ENCODE results near the gene SLC39A9. TPM values are rescaled to one million over a fixed set of nuclear protein-coding genes. Genes with fewer than 3 reads are reported as not detected.

The SLC39A9 gene
- total RNA-seq, 1 experiment from 2014 or later: 80.2 TPM

DNA sequence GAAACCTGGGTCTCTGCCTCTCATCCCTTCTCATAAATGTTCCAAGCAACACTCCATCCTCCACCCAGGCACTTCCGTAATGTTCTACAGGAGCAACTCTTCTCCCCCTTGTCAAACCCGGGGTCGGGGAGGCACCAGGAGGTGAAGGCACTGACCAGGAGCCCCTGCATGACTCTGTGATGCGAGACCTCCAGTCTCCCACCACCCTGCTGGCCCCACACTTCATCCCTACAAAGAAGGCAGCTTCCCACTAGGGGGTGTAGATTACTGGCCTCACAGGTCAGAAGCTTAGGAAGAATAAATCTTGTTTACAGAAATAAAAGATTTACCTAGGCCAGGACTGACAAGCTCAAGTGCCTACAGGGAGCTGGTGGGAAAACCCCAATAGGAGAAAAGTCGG lies 47.6 kb upstream of the SLC39A9 start:
- no peak for TF ChIP-seq SIN3A (IDR thresholded peaks at IDR 0.05; ENCODE audit: low read depth)
- TF ChIP-seq, protein P1, sequence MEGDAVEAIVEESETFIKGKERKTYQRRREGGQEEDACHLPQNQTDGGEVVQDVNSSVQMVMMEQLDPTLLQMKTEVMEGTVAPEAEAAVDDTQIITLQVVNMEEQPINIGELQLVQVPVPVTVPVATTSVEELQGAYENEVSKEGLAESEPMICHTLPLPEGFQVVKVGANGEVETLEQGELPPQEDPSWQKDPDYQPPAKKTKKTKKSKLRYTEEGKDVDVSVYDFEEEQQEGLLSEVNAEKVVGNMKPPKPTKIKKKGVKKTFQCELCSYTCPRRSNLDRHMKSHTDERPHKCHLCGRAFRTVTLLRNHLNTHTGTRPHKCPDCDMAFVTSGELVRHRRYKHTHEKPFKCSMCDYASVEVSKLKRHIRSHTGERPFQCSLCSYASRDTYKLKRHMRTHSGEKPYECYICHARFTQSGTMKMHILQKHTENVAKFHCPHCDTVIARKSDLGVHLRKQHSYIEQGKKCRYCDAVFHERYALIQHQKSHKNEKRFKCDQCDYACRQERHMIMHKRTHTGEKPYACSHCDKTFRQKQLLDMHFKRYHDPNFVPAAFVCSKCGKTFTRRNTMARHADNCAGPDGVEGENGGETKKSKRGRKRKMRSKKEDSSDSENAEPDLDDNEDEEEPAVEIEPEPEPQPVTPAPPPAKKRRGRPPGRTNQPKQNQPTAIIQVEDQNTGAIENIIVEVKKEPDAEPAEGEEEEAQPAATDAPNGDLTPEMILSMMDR (IDR thresholded peaks at IDR 0.05 in 2 of 3, conservative IDR thresholded peaks at IDR 0.05 in 1 of 3; ENCODE audit: borderline replicate concordance in 1 of 3, insufficient read depth in 1 of 3, low read depth in 2 of 3, low read length in 2 of 3): 0 out of 6 replicates have a peak, but pooled peaks of 2 of the 3 experiments have one; percentile 3 to 8
- no peak for TF ChIP-seq EGR1 (IDR thresholded peaks at IDR 0.05; ENCODE audit: low read depth)
- TF ChIP-seq, protein P2, sequence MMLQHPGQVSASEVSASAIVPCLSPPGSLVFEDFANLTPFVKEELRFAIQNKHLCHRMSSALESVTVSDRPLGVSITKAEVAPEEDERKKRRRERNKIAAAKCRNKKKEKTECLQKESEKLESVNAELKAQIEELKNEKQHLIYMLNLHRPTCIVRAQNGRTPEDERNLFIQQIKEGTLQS (IDR thresholded peaks at IDR 0.05): no peak
- TF ChIP-seq, protein P3, sequence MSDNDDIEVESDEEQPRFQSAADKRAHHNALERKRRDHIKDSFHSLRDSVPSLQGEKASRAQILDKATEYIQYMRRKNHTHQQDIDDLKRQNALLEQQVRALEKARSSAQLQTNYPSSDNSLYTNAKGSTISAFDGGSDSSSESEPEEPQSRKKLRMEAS (IDR thresholded peaks at IDR 0.05): no peak
- TF ChIP-seq, protein P4, sequence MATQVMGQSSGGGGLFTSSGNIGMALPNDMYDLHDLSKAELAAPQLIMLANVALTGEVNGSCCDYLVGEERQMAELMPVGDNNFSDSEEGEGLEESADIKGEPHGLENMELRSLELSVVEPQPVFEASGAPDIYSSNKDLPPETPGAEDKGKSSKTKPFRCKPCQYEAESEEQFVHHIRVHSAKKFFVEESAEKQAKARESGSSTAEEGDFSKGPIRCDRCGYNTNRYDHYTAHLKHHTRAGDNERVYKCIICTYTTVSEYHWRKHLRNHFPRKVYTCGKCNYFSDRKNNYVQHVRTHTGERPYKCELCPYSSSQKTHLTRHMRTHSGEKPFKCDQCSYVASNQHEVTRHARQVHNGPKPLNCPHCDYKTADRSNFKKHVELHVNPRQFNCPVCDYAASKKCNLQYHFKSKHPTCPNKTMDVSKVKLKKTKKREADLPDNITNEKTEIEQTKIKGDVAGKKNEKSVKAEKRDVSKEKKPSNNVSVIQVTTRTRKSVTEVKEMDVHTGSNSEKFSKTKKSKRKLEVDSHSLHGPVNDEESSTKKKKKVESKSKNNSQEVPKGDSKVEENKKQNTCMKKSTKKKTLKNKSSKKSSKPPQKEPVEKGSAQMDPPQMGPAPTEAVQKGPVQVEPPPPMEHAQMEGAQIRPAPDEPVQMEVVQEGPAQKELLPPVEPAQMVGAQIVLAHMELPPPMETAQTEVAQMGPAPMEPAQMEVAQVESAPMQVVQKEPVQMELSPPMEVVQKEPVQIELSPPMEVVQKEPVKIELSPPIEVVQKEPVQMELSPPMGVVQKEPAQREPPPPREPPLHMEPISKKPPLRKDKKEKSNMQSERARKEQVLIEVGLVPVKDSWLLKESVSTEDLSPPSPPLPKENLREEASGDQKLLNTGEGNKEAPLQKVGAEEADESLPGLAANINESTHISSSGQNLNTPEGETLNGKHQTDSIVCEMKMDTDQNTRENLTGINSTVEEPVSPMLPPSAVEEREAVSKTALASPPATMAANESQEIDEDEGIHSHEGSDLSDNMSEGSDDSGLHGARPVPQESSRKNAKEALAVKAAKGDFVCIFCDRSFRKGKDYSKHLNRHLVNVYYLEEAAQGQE (IDR thresholded peaks at IDR 0.05; ENCODE audit: low read depth): no peak
- H3K36me3 ChIP-seq (ENCODE audit: control insufficient read depth in 1 of 2, insufficient read depth in 2 of 2, low read length in 2 of 2): no peaks in the 10 kb centered on the region
- ATAC-seq (no peak), DNase-seq (ENCODE audit: low read depth, low spot score) (no peak)
- no peaks in the 10 kb centered on the region for H3K79me2 ChIP-seq (ENCODE audit: insufficient read depth, low read length)
- intact Hi-C loops (cut with micrococcal nuclease): no loop called here
- H3K9ac ChIP-seq (ENCODE audit: low read length): no peak overlapping the region
- ChIA-PET POLR2A (no interaction called here), RAD21 (ENCODE audit: low non-redundant PET in 1 of 2, low total read pairs in 2 of 2, uncharacterized antibody in 2 of 2, unreplicated experiment in 2 of 2) (no interaction called here), CTCF (no interaction called here)
- H3K9me3 ChIP-seq (ENCODE audit: control insufficient read depth in 1 of 2, insufficient read depth in 1 of 2, low read depth in 1 of 2, low read length in 2 of 2): no peaks in the 10 kb centered on the region
- no TSS peak for BruUV-seq (replicated peaks)
- no peak overlapping the region for H3K4me2 ChIP-seq (ENCODE audit: low read length)
- H2AFZ ChIP-seq (ENCODE audit: low read depth, low read length, poor library complexity, severe bottlenecking): no peak overlapping the region
- H3K27ac ChIP-seq (ENCODE audit: low read depth, low read length): no peak overlapping the region
- H3K27me3 ChIP-seq (ENCODE audit: insufficient read depth, low read length): no peaks in the 10 kb centered on the region
- H3K4me1 ChIP-seq (ENCODE audit: control insufficient read depth in 1 of 2, insufficient read depth in 2 of 2, low read length in 2 of 2): no peaks in the 10 kb centered on the region
- H3K4me3 ChIP-seq (replicated peaks in 1 of 2; ENCODE audit: low read depth in 1 of 2, low read length in 2 of 2): no peak overlapping the region
- H3K9me2 ChIP-seq (ENCODE audit: insufficient read depth): no peaks in the 10 kb centered on the region
- no peaks in the 10 kb centered on the region for H4K20me1 ChIP-seq (ENCODE audit: insufficient read depth)
